ENCODE data around the gene ZAP70. TPM values are rescaled to one million over a fixed set of nuclear protein-coding genes. Genes with fewer than 3 reads are reported as not detected.

ZAP70 gene
- total and polyA plus RNA-seq, 2 donors (not counting 3 experiments of a cell fraction or from before 2014, with no cell fraction given), result 0.14 TPM; not detected in 1

DNA sequence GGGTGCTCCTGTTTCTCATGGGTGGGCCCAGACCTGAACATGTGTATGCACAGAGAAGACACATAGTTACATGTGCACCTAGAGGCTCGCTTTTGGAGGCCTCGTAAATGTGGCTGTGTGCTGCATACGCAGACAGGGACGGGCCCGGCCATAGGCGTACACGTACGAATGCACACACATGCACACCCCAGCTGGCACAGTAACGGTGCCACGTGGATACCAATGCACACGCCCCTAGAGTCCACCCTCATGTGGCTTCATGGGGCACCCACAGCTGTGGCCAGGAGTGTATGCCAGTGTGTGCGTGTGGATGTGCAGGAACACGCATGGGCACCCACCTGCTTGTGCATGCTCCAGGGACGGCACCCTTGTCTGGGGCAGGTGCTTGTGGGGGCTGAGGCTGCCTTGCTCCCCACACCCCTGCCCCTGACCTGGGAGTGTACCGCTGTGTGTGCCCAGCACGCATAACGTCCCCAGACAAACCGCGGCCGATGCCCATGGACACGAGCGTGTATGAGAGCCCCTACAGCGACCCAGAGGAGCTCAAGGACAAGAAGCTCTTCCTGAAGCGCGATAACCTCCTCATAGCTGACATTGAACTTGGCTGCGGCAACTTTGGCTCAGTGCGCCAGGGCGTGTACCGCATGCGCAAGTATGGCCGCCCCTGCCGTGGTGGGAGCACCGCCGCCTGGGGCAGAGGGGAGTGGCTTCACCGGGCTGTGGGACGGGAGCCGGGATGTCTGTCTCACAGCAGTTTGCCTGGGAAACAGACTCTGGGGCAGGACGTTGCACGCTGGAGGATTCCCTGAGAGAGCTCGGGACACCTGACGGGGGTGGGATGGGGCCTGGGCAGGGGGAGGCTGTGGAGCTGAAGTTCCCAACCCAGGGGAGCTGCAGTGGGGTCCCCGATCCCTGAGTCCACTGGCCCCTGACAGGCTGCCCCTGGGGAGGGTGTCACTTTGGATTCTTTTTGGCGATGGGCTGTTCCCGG lies 21.0 kb downstream of the ZAP70 start:
- H3K4me2 ChIP-seq (ENCODE audit: insufficient read depth, low read length), result no peak overlapping the region
- FAIRE-seq (no peak), DNase-seq (ENCODE audit: low read depth, low spot score) (no peak)
- H3K27ac ChIP-seq (ENCODE audit: insufficient read depth, low read depth, low read length), result no peak overlapping the region
- no peaks in the 10 kb centered on the region for H4K20me1 ChIP-seq (replicated peaks; ENCODE audit: control insufficient read depth, extremely low read depth, insufficient read depth, low read length)
- no peaks in the 10 kb centered on the region for H3K9me1 ChIP-seq (replicated peaks; ENCODE audit: control insufficient read depth, extremely low read depth, insufficient read depth, low read length)
- H3K27me3 ChIP-seq (ENCODE audit: control insufficient read depth in 2 of 2, insufficient read depth in 2 of 2, low read length in 2 of 2), result no peaks in the 10 kb centered on the region
- no peak for TF ChIP-seq FOS (IDR thresholded peaks at IDR 0.05; ENCODE audit: borderline replicate concordance, insufficient read depth, low read length)
- TF ChIP-seq EZH2 (IDR thresholded peaks at IDR 0.05; ENCODE audit: borderline replicate concordance, low read depth, low read length, severe bottlenecking), result no peak
- TF ChIP-seq GATA2 (IDR thresholded peaks at IDR 0.05; ENCODE audit: insufficient read depth, insufficient read length, low read depth, low read length), result no peak
- TF ChIP-seq, protein P1, sequence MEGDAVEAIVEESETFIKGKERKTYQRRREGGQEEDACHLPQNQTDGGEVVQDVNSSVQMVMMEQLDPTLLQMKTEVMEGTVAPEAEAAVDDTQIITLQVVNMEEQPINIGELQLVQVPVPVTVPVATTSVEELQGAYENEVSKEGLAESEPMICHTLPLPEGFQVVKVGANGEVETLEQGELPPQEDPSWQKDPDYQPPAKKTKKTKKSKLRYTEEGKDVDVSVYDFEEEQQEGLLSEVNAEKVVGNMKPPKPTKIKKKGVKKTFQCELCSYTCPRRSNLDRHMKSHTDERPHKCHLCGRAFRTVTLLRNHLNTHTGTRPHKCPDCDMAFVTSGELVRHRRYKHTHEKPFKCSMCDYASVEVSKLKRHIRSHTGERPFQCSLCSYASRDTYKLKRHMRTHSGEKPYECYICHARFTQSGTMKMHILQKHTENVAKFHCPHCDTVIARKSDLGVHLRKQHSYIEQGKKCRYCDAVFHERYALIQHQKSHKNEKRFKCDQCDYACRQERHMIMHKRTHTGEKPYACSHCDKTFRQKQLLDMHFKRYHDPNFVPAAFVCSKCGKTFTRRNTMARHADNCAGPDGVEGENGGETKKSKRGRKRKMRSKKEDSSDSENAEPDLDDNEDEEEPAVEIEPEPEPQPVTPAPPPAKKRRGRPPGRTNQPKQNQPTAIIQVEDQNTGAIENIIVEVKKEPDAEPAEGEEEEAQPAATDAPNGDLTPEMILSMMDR (IDR thresholded peaks at IDR 0.05; ENCODE audit: extremely low read depth in 1 of 2, insufficient read depth in 1 of 2, low read depth in 1 of 2, low read length in 2 of 2), result no peak
- no peak for TF ChIP-seq MYC (IDR thresholded peaks at IDR 0.05; ENCODE audit: low read depth, low read length)
- no peak for TF ChIP-seq POLR2AphosphoS5 (IDR thresholded peaks at IDR 0.05; ENCODE audit: insufficient read depth, low read depth, low read length)
- no peak for TF ChIP-seq JUN (IDR thresholded peaks at IDR 0.05; ENCODE audit: borderline replicate concordance, insufficient read depth, insufficient read length, low read depth)
- TF ChIP-seq, protein P2, sequence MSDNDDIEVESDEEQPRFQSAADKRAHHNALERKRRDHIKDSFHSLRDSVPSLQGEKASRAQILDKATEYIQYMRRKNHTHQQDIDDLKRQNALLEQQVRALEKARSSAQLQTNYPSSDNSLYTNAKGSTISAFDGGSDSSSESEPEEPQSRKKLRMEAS (IDR thresholded peaks at IDR 0.05; ENCODE audit: insufficient read depth, insufficient read length), result no peak
- CTCF ChIA-PET, result no interaction called here
- no peaks in the 10 kb centered on the region for H3K9me3 ChIP-seq (replicated peaks; ENCODE audit: control insufficient read depth, insufficient read depth, low read length)
- H2AFZ ChIP-seq (ENCODE audit: low read depth, low read length), result no peak overlapping the region
- H3K9ac ChIP-seq (replicated peaks; ENCODE audit: extremely low read depth, insufficient read depth, low read length), result no peak overlapping the region
- POLR2A ChIA-PET, result no interaction called here
- H3K4me1 ChIP-seq (ENCODE audit: control insufficient read depth, extremely low read depth, insufficient read depth, low read length), result no peaks in the 10 kb centered on the region
- H3K36me3 ChIP-seq (ENCODE audit: control insufficient read depth in 2 of 2, extremely low read depth in 1 of 2, insufficient read depth in 2 of 2, low read length in 2 of 2), result no peaks in the 10 kb centered on the region
- no TSS peak for BruUV-seq (replicated peaks)
- no peaks in the 10 kb centered on the region for H3K79me2 ChIP-seq (ENCODE audit: control insufficient read depth, insufficient read depth, low read length)
- intact Hi-C loops (cut with micrococcal nuclease) (no loop called here), dilution Hi-C loops (cut with MboI; ENCODE audit: extremely low pct_ligation_motif_present, low sequenced_read_pairs) (no loop called here)
- no peak overlapping the region for H3K4me3 ChIP-seq (replicated peaks in 1 of 3; ENCODE audit: insufficient read depth in 1 of 3, low read depth in 1 of 3, low read length in 3 of 3)
